Suppressor macrophage treated with lipopolysaccharide for 1 hour (primary cell): ENCODE results near the gene REC8.

Source experiments
- DNase-seq, 3 donors: peaks; one replicate each; pipeline ENCODE4 v3.0.0-alpha.2; 2020 to 2022

REC8 gene

DNA sequence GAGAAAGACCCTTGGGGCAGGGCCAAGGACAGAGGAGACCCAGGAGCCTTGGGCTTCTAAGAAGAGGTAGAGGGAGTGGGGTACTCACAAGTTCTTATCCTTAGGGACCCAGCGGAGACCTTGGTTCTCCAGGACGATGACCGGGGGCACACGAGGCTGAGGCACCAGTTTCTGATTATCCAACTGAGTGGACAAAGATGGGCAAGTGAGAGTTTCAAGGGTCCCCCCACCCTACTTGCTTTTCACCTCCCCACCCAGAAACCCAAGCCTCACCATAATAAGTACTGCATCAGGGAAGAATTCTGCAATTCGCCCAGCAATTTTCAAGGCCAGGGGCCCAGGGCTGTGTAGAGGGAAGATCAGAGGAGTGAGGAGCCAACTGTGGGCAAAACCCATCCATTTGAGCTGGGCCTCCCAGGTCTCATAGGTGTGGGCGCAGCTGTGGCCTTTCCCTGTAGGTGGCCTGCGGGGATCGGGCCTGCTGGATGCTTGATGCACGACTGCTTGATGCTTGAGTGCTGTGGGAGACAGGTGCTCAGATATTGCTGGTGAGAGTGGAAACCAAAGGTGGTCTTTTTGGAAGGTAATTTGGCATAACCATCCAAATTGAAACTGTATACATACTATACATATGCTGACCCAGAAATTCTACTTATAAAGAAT lies 32.5 kb upstream of the REC8 start:
- DNase-seq = no peak

GRCh38 chr14:24141097-24141880 lies 30.6 kb upstream of the REC8 start, which contains the start of gene EMC9:
Gene EMC9, minus strand, starts transcription at chr14:24141591. Its CDS starts 287 bp downstream, at chr14:24141304.
- DNase-seq = peak; percentile 100

DNA sequence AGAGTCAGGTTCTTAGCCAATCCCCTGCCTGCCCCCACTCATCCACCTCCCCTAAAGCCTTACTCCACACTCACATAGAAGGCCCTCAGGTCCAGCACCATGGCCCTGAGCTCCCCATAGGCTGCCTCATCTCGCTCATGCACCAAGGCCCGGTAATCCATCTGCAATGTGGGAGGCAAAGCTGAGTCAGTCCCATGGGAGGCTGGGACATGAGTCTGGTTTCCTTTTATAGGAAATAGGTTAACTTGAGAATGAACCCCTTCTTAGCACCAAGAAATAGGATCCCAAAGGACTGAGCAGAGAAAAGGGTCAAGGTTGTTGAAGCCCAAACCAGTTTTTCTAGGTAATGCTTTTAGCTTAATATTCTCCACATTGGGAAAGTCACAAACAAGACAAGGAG lies 28.4 kb upstream of the REC8 start:
- DNase-seq = peak in 2 of 3 donors; percentile 47 to 55

GRCh38 chr14:24144451-24144850 lies 27.4 kb upstream of the REC8 start:
- no peak for DNase-seq

GRCh38 chr14:24145219-24145618 lies 26.7 kb upstream of the REC8 start:
- DNase-seq = no peak

DNA sequence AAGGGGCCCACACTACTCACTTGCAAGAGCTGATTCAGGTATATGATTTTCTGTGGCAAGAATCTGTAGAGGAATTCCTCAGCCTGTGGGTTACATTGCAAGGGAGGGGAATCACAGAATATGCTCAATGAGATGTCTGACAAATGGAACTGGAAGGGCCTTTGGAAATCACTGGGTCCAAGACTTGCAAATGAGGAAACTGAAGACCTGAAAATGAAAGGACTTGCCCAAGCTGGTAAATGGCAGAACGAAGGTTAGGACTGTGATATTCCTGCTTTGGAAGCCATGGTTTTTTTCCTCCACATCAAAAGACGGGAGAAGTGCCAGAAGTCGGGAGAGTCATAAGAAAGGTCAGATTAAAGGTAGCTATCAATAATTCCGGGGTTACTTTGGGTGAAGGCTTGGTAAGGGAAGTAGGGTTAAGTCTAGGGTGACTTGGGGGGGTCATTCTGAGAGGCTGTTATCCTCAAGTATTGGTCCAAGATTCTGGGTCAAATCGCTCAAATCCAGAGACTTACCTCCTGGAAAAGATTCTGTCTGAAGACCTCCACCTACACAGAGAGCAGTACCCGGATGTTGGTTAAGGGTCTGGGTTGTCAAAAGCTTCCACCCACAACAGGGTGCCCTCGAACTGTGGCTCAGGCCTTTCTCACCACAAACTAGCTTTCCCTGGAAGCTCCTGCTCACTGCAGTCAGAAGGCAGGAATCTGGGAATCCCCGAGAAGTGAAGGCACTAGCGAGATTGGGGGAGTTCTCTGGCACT lies 26.0 kb upstream of the REC8 start:
- DNase-seq = peak; percentile 72 to 87 (median 76)

DNA sequence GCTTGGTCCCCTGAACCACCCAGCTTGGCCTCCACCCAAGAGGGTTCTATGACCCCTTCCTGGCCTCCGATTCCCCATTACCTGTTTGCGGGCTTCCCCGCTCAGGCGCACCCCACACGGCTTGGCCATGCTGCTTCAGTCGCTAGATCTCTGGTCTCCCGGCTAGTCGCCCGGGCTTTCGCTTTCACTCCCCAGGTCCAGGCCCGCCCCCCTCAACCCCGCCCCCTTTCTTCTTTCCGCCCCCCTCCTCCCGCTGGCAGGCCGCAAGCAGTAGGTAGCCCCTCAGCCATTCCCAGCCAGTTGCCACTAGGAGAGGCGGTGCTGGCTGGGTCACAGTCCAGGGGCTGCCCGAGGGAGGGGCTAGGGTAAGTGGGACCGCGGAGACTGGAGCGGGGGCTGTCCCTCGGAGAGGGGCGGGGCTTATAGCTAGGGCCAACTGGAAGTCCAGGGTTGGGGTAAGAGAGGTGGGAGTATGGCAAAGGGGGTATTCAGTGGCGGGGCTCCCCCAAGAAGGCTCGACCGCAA lies 25.4 kb upstream of the REC8 start, which contains the start of gene PSME2:
PSME2 (minus strand) TSS at position 158 of the 525 bp plus-strand sequence; CDS start at position 129, 29 bp downstream.
- peak; percentile 96 to 98 (median 97) for DNase-seq

DNA sequence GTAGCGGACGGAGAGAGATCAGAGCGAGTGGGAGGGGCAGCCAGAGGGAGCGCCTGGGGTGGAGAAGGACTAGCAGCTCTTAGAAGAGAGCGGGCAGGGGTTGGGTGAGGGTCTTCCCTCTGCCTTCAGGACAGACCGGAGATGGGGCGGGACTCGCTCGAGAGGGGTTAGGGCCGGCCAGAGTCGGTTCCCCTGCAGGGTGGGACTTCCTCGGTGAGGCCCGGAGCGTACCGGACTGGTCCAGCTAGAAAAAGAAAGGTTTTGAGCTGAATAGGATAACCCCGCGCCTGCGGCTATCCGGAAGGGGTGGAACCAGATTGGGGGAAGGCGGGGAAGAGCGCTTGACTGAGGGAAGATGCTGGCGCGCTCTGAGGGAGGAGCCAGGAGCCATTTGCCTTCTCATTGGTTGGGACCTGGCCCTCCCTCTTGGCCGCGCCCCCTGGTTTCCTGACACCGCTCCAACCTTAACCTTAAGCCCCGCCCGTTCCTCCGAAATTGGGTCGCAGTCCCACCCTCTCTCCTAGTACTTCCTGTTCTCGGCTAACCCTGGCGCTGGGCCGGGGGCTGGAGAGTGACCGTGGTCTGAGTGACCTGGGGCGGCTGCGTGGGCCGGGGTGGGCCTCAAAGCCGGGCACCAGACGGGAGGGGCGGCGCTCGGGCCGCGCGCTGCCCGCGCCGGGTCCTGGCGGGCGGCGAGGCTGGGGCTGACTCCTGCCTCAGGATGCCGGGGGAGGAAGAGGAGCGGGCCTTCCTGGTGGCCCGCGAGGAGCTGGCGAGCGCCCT lies 24.7 kb upstream of the REC8 start, which contains the start of gene RNF31:
RNF31 (plus strand) TSS at position 521 of the 783 bp plus-strand sequence; CDS start at position 722, 201 bp downstream.
- DNase-seq = peak; percentile 99

DNA sequence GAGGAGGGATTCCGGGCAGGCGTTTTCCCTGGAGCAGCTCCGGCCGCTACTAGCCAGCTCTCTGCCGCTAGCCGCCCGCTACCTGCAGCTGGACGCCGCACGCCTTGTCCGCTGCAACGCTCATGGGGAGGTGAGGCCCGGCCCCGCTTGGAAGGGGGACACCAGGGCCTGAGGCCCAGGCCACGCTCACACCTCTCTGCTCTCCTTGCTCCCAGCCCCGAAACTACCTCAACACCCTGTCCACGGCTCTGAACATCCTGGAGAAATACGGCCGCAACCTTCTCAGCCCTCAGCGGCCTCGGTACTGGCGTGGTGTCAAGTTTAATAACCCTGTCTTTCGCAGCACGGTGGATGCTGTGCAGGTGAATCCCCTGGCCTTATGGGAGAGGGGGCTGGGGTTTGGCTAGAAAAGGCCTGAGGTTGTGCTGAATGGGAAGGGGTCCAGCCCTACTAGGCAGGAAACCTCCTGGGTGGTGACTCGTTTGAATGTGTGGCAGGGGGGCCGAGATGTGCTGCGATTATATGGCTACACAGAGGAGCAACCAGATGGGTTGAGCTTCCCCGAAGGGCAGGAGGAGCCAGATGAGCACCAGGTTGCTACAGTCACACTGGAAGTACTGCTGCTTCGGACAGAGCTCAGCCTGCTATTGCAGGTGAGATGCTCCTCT lies 24.0 kb upstream of the REC8 start:
- no peak for DNase-seq

- no peak for DNase-seq
These were observed 22.4 kb upstream of the REC8 start for GRCh38 chr14:24149302-24149969.

DNA sequence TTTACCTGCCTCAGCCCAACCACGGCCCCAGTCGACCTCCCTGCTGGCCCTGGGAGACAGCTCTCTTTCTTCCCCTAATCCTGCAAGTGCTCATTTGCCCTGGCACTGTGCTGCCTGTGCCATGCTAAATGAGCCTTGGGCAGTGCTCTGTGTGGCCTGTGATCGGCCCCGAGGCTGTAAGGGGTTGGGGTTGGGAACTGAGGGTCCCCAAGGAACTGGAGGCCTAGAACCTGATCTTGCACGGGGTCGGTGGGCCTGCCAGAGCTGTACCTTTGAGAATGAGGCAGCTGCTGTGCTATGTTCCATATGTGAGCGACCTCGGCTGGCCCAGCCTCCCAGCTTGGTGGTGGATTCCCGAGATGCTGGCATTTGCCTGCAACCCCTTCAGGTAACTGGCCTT lies 21.8 kb upstream of the REC8 start:
- no peak for DNase-seq

DNA sequence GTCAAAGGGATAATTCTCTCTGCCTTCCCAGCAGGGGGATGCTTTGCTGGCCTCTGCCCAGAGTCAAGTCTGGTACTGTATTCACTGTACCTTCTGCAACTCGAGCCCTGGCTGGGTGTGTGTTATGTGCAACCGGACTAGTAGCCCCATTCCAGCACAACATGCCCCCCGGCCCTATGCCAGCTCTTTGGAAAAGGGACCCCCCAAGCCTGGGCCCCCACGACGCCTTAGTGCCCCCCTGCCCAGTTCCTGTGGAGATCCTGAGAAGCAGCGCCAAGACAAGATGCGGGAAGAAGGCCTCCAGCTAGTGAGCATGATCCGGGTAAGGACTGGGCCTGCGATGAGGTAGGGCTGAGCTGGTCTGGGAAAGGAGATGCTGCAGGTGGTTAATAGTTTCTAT lies 21.3 kb upstream of the REC8 start:
- DNase-seq = no peak

DNA sequence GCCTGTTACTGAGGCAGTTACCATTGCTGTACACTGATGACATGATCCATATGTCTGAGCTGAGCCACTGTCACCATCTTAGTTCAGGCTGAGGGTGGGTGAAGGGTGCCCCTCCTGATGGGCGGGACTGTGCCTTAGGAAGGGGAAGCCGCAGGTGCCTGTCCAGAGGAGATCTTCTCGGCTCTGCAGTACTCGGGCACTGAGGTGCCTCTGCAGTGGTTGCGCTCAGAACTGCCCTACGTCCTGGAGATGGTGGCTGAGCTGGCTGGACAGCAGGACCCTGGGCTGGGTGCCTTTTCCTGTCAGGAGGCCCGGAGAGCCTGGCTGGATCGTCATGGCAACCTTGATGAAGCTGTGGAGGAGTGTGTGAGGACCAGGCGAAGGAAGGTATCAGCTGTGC lies 20.9 kb upstream of the REC8 start:
- DNase-seq = no peak

DNA sequence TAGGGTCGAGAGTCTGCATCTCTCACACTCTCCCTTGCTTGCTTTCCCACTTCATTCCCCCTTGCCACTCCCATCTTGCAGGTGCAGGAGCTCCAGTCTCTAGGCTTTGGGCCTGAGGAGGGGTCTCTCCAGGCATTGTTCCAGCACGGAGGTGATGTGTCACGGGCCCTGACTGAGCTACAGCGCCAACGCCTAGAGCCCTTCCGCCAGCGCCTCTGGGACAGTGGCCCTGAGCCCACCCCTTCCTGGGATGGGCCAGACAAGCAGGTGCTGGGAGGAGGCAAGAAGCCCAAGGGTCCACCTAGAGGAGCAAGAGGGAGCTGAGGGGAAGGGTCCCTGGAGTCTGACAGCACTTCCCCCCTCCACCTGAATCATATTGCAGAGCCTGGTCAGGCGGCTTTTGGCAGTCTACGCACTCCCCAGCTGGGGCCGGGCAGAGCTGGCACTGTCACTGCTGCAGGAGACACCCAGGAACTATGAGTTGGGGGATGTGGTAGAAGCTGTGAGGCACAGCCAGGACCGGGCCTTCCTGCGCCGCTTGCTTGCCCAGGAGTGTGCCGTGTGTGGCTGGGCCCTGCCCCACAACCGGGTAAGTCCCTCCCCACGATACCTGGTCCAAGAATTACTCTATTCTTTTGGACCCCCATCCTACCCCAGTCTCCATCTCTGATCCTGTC lies 20.3 kb upstream of the REC8 start:
- no peak for DNase-seq

- no peak for DNase-seq
These were observed 16.8 kb upstream of the REC8 start for GRCh38 chr14:24155100-24155499.

- DNase-seq = no peak
These were observed 15.0 kb upstream of the REC8 start for GRCh38 chr14:24156840-24157239.

- DNase-seq = no peak
These were observed 14.5 kb upstream of the REC8 start for GRCh38 chr14:24157331-24157730.

DNA sequence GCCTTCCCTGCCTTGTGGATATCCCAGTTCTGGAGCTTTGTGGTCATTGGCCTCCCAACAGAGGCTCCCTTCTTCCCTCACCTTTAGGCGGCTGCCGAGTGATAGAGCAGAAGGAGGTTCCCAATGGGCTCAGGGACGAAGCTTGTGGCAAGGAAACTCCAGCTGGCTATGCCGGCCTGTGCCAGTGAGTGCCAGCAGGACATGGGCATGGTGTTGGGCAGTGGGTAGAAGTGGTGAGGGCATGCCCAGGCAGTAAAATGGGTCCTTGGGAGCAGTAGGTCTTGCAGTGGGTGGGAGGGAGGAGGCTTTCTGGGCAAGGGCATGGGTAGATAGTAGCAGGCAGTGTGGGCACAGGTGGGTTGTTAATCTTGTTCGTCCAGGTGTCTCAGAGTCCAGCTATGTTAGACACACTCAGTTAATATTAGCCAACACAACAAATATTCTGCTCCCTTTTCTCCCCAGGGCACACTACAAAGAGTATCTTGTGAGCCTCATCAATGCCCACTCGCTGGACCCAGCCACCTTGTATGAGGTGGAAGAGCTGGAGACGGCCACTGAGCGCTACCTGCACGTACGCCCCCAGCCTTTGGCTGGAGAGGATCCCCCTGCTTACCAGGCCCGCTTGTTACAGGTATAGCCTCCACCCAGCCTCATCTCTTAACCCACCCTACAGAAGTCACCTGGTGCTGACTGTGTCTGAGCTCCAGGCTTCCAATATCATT lies 11.9 kb upstream of the REC8 start:
- no peak for DNase-seq

DNA sequence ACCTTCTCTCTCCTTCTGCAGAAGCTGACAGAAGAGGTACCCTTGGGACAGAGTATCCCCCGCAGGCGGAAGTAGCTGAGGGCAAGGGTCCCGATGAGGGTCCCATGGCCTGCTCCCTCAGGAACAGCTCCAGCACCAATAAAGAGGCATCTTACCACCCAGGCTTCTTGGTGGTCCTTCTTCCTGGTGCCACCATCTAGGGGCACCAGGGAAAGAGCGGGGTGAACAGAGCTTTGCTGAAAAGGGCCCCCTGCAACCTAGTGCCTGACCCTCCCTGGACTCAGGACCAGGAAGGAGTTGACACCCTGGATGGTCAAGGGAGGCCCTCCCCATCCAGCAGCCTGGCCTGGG lies 11.4 kb upstream of the REC8 start:
- no peak for DNase-seq
